Hepatocyte (in vitro differentiated cells): ENCODE results near the gene DOC2A.

Experiments used
- EZH2 ChIP-seq: fragments of 200-600 bp; sonication (generic); IDR thresholded peaks from 2 replicates; pipeline ENCODE4 v1.6.1; 2016; ENCODE audit warnings: antibody characterized with exemption, mild to moderate bottlenecking, borderline replicate concordance
- TF ChIP-seq, protein P1 (sequence below): fragments of 200-600 bp; sonication (generic); IDR thresholded peaks from 2 replicates; pipeline ENCODE4 v1.5.1; 2016; ENCODE audit warnings: antibody characterized with exemption, mild to moderate bottlenecking; ENCODE audit not compliant: poor library complexity

DNA sequence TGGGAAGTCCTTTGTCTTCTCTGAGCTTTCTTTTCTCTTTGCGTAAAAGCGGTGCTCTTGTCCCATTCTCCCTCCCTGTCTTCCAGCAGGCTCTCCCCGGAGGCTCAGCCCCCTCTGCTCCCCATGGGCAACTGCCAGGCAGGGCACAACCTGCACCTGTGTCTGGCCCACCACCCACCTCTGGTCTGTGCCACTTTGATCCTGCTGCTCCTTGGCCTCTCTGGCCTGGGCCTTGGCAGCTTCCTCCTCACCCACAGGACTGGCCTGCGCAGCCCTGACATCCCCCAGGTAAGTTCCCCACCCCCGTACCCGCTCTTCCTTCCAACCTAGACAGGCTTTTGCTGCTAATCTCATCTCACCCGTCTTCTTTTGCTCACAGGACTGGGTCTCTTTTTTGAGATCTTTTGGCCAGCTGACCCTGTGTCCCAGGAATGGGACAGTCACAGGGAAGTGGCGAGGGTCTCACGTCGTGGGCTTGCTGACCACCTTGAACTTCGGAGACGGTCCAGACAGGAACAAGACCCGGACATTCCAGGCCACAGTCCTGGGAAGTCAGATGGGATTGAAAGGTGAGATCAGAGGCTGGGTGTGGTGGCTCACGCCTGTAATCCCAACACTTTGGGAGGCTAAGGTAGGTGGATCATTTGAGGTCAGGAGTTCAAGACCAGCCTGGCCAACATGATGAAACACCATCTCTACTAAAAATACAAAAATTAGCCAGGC lies 47.6 kb downstream of the DOC2A start:
- TF ChIP-seq, protein P1, sequence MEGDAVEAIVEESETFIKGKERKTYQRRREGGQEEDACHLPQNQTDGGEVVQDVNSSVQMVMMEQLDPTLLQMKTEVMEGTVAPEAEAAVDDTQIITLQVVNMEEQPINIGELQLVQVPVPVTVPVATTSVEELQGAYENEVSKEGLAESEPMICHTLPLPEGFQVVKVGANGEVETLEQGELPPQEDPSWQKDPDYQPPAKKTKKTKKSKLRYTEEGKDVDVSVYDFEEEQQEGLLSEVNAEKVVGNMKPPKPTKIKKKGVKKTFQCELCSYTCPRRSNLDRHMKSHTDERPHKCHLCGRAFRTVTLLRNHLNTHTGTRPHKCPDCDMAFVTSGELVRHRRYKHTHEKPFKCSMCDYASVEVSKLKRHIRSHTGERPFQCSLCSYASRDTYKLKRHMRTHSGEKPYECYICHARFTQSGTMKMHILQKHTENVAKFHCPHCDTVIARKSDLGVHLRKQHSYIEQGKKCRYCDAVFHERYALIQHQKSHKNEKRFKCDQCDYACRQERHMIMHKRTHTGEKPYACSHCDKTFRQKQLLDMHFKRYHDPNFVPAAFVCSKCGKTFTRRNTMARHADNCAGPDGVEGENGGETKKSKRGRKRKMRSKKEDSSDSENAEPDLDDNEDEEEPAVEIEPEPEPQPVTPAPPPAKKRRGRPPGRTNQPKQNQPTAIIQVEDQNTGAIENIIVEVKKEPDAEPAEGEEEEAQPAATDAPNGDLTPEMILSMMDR: no peak
- TF ChIP-seq EZH2: no peak
